Panc1 (cell line): ENCODE results near the gene TARP.

Experiments used
- ATAC-seq: fragments of 200-7000 bp; cut with Tn5 transposase; 2 replicates; pipeline ENCODE4 v1.9.1; 2020; ENCODE audit warnings: mild to moderate bottlenecking, moderate library complexity
- BruUV-seq: library from RNA; stranded (reverse); fragments of 400-500 nt; replicated peaks from 2 replicates; lab custom pipeline; 2021; lab: Mats Ljungman, UMichigan
- CTCF ChIA-PET: fragments of 300-600 bp; sonication (Branson Sonifier 250); formaldehyde crosslinking; loops from one replicate; lab custom pipeline; 2022; ENCODE audit warnings: antibody characterized with exemption; lab: Charles Lee
- POLR2A ChIA-PET: fragments of 300-600 bp; sonication (Branson Sonifier 250); formaldehyde crosslinking; loops from one replicate; lab custom pipeline; 2022; ENCODE audit warnings: antibody characterized with exemption; lab: Charles Lee
- DNase-seq: peaks from one replicate; pipeline ENCODE4 v3.0.0-alpha.2; 2010; ENCODE audit warnings: low read depth, low spot score
- H3K27ac ChIP-seq: 2 replicates; pipeline ENCODE4 v1.5.1; 2011; ENCODE audit warnings: mild to moderate bottlenecking, low read length, inconsistent platforms
- H3K27me3 ChIP-seq: fragments of 200-500 bp; sonication (Bioruptor generic); 2 replicates; pipeline ENCODE4 v1.6.0; 2014; ENCODE audit warnings: low read length, inconsistent platforms; ENCODE audit not compliant: control insufficient read depth, insufficient read depth
- H3K36me3 ChIP-seq: fragments of 200-500 bp; sonication (Bioruptor generic); 2 replicates; pipeline ENCODE4 v1.5.1; 2014; ENCODE audit warnings: inconsistent platforms, mild to moderate bottlenecking, low read length, moderate library complexity; ENCODE audit not compliant: control insufficient read depth, insufficient read depth
- H3K4me1 ChIP-seq: 2 replicates; pipeline ENCODE4 v1.5.1; 2011; ENCODE audit warnings: inconsistent platforms, mild to moderate bottlenecking, low read length, moderate library complexity; ENCODE audit not compliant: control insufficient read depth, insufficient read depth
- H3K4me3 ChIP-seq, 2 experiments: 2 replicates each; pipeline ENCODE4 v1.5.1; 2011 to 2012; ENCODE audit warnings: low read depth in 2 of 2, low read length in 2 of 2, mild to moderate bottlenecking in 2 of 2, inconsistent platforms in 1 of 2, moderate library complexity in 1 of 2
- H3K9me3 ChIP-seq: fragments of 200-500 bp; sonication (Bioruptor generic); 2 replicates; pipeline ENCODE4 v1.5.1; 2014; ENCODE audit warnings: low read depth, mild to moderate bottlenecking, inconsistent platforms, low read length, moderate library complexity; ENCODE audit not compliant: control insufficient read depth, insufficient read depth
- POLR2AphosphoS5 ChIP-seq: IDR thresholded peaks from 2 replicates; pipeline ENCODE4 v1.6.1; 2012; ENCODE audit warnings: mild to moderate bottlenecking, low read depth, low read length, moderate library complexity
- SIN3A ChIP-seq: IDR thresholded peaks from 2 replicates; pipeline ENCODE4 v1.6.1; 2012; ENCODE audit warnings: low read depth, mild to moderate bottlenecking, low read length, moderate library complexity, borderline replicate concordance; ENCODE audit not compliant: insufficient read depth
- TCF7L2 ChIP-seq: IDR thresholded peaks from 2 replicates; pipeline ENCODE4 v1.6.1; 2011; ENCODE audit warnings: mild to moderate bottlenecking, low read depth, low read length, inconsistent platforms
- in situ Hi-C: cut with HindIII; loops from 2 replicates; pipeline ENCODE4 v1.10.0; 2016; ENCODE audit warnings: low sequenced_read_pairs, low pct_unique_long_range_greater_than_20kb
- intact Hi-C: fragments of 100-400 bp; cut with micrococcal nuclease; formaldehyde crosslinking; loops from one replicate; pipeline ENCODE4 v1.10.0; 2022; ENCODE audit not compliant: unreplicated experiment
- TF ChIP-seq, protein P1 (sequence below), 2 experiments: IDR thresholded peaks; 2 replicates each; pipeline ENCODE4 v1.6.1; 2011 to 2012; ENCODE audit warnings: low read depth in 2 of 2, control low read depth in 1 of 2, low read length in 1 of 2, mild to moderate bottlenecking in 1 of 2, moderate library complexity in 1 of 2; ENCODE audit not compliant: insufficient read depth in 1 of 2
- TF ChIP-seq, protein P2 (sequence below): fragments of 450-650 bp; IDR thresholded peaks from 2 replicates; pipeline ENCODE4 v1.5.1; 2017; ENCODE audit warnings: mild to moderate bottlenecking

TARP gene

DNA sequence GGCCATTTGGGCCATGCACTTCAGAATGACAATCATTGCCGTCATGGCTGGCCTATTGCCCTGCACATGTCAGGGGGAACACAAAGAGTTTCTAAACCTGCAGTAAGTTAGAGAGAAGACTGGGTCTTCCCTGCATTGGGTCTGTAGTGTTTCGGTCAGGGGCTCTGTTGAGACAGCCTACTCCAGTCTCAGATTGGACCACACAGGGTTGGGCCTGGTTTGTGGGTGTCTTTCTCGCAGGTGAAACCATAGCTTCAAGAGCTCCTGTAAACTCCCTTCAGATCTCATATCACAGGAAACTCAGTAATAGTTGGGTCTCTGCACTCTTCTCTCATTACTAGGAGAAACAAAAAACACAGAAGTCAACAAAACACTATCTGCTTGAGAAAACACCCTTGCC is 7.3 kb upstream of the TARP start:
- peaks cover 13% of the 10 kb centered on the region for H3K27me3 ChIP-seq
- ATAC-seq (no peak), DNase-seq (no peak)
- in situ Hi-C loops (no loop called here), intact Hi-C loops (no loop called here)
- H3K4me3 ChIP-seq = no peak overlapping the region
- BruUV-seq = no TSS peak
- no peaks in the 10 kb centered on the region for H3K36me3 ChIP-seq
- CTCF ChIA-PET = no interaction called here
- H3K9me3 ChIP-seq = no peaks in the 10 kb centered on the region
- H3K27ac ChIP-seq = no peak overlapping the region
- POLR2A ChIA-PET = no interaction called here
- H3K4me1 ChIP-seq = no peaks in the 10 kb centered on the region
- TF ChIP-seq TCF7L2 (no peak), POLR2AphosphoS5 (no peak), SIN3A (no peak)
- TF ChIP-seq, protein P1, sequence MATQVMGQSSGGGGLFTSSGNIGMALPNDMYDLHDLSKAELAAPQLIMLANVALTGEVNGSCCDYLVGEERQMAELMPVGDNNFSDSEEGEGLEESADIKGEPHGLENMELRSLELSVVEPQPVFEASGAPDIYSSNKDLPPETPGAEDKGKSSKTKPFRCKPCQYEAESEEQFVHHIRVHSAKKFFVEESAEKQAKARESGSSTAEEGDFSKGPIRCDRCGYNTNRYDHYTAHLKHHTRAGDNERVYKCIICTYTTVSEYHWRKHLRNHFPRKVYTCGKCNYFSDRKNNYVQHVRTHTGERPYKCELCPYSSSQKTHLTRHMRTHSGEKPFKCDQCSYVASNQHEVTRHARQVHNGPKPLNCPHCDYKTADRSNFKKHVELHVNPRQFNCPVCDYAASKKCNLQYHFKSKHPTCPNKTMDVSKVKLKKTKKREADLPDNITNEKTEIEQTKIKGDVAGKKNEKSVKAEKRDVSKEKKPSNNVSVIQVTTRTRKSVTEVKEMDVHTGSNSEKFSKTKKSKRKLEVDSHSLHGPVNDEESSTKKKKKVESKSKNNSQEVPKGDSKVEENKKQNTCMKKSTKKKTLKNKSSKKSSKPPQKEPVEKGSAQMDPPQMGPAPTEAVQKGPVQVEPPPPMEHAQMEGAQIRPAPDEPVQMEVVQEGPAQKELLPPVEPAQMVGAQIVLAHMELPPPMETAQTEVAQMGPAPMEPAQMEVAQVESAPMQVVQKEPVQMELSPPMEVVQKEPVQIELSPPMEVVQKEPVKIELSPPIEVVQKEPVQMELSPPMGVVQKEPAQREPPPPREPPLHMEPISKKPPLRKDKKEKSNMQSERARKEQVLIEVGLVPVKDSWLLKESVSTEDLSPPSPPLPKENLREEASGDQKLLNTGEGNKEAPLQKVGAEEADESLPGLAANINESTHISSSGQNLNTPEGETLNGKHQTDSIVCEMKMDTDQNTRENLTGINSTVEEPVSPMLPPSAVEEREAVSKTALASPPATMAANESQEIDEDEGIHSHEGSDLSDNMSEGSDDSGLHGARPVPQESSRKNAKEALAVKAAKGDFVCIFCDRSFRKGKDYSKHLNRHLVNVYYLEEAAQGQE (IDR thresholded peaks at IDR 0.05; ENCODE audit: insufficient read depth in 1 of 2, low read depth in 2 of 2, low read length in 1 of 2) = no peak
- TF ChIP-seq, protein P2, sequence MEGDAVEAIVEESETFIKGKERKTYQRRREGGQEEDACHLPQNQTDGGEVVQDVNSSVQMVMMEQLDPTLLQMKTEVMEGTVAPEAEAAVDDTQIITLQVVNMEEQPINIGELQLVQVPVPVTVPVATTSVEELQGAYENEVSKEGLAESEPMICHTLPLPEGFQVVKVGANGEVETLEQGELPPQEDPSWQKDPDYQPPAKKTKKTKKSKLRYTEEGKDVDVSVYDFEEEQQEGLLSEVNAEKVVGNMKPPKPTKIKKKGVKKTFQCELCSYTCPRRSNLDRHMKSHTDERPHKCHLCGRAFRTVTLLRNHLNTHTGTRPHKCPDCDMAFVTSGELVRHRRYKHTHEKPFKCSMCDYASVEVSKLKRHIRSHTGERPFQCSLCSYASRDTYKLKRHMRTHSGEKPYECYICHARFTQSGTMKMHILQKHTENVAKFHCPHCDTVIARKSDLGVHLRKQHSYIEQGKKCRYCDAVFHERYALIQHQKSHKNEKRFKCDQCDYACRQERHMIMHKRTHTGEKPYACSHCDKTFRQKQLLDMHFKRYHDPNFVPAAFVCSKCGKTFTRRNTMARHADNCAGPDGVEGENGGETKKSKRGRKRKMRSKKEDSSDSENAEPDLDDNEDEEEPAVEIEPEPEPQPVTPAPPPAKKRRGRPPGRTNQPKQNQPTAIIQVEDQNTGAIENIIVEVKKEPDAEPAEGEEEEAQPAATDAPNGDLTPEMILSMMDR = no peak

DNA sequence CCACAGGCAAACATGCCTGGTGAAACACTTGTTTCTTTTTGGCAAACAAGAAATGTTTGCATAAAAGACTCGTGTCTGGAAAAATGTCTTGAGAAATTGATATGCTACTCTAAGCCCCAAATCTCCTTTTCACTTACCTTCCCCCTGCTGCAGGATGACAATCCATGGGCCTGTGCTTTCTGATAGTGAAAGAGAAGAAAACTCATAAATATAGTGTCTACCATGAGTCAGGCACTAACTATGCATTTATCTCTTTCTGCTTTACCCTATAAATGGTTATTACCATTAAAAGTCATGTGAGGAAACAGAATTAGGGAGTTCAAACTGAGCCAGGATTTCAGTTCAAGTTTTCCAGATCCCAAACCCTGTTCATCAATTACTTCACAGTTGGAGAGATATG is 6.6 kb upstream of the TARP start:
- POLR2A ChIA-PET = no interaction called here

More for the DNA sequence above, 6.6 kb upstream of the TARP start:
- Histone ChIP-seq H3K9me3 (no peaks in the 10 kb centered on the region), H3K4me3 (no peak overlapping the region), H3K27ac (no peak overlapping the region), H3K27me3 (peaks cover 7% of the 10 kb centered on the region), H3K4me1 (no peaks in the 10 kb centered on the region), H3K36me3 (no peaks in the 10 kb centered on the region)
- in situ Hi-C loops = no loop called here
- no TSS peak for BruUV-seq
- TF ChIP-seq, protein P2 = no peak
- TF ChIP-seq SIN3A (no peak), POLR2AphosphoS5 (no peak), TCF7L2 (no peak)
- TF ChIP-seq, protein P1 (IDR thresholded peaks at IDR 0.05; ENCODE audit: insufficient read depth in 1 of 2, low read depth in 2 of 2, low read length in 1 of 2) = no peak
- ATAC-seq = no peak
- no peak for DNase-seq
- CTCF ChIA-PET = no interaction called here
- intact Hi-C loops = no loop called here
